ENCODE results near the gene PTPRG.
"Not testable (repeated sequence)": the region's sequence is repeated elsewhere in the genome, so short reads cannot be mapped to it uniquely, and the experiment has no call there.

Gene PTPRG

DNA sequence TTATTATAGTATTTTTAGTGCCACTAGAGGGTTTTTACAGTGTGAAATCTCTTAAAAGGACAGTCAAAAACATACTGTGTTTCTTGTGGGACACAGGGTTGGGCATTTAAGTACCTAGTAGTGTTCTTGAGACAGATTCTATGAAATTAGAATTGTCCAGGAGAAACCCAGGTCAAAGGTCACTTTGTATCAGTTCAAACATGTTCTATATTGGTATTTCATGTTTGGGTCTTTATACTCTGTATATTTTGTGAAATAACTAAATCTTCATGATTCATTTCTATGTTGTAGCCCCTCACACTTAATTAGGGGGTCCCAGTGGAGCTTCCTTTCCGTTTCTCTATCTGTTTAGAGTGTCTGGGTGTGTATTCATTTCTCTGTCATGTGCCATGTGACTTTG, 171.6 kb downstream of the PTPRG start:
- no peak for DNase-seq

- DNase-seq, result no peak
Measured at GRCh38 chr3:61733876-61734275, 172.5 kb downstream of the PTPRG start.

GRCh38 chr3:61734749-61735686, 173.6 kb downstream of the PTPRG start:
- no peak for DNase-seq

DNA sequence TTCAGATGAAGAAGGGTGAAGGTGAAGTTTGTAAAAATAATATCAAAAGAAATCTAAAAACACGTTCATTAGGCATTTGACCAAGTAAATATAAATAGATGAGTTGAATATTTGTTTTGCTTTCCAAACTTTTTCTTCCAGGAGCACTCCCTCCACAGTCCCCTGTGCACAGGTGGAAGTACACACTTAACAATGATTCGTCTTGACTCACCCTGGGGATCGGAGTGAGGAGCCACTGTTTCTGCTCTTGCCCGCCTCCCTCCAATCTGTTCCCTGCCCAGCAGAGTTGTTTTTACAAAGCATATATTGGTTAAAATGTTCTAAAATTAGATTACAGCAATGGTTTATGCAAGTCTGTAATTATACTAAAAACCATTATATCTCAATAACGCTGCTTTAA, 175.1 kb downstream of the PTPRG start:
- no peak for DNase-seq

GRCh38 chr3:61739640-61740039, 178.3 kb downstream of the PTPRG start:
- no peak for DNase-seq

DNA sequence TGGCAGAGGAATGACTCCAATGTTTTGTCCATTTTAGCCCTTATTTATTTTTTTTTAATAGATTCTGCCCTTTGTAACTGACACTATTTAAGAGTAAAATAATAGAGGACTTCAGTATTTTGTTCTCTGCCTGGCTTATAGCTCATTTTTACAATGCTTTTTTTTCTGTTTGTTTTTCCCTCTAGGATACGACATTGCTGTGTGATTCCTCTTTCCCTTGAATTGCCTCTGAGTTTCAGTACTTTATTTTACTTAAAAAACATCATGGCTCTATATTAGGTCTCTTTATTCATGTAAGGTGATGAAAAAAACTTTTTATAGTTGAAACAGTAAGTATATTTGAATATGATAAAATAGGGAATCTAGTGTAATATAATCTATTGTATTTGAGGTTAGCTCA, 179.1 kb downstream of the PTPRG start:
- no peak for DNase-seq

- no peak for DNase-seq
Measured at GRCh38 chr3:61741551-61741950, 180.2 kb downstream of the PTPRG start.

- DNase-seq, result no peak
Measured at GRCh38 chr3:61742006-61742405, 180.6 kb downstream of the PTPRG start.

- DNase-seq, result no peak
Measured at GRCh38 chr3:61743067-61743466, 181.7 kb downstream of the PTPRG start.

DNA sequence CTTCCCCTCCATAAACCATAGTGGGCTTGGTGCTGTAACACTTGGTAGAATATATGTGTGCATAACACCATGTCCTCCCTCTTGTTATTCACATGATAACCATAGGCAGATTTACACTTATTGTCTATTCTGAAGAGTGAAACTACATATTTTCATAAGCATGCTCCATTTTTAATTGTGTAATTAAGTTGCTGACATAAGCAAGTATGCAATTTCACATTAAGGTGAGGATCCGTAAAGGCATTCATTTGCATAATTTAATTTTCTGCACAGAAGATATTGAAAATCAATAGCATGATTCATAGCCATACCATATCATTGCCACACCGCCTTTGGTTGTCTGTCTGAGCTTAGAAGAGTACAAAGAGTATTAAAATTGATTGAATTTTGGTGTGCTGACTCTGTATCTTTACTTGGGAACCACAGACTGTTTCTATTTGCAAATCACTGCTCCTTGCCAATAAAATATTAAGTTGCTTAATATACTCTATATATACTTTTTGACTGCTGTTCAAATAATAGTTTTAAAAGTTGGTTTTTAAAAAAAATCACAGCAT, 182.4 kb downstream of the PTPRG start:
- DNase-seq, result no peak

DNA sequence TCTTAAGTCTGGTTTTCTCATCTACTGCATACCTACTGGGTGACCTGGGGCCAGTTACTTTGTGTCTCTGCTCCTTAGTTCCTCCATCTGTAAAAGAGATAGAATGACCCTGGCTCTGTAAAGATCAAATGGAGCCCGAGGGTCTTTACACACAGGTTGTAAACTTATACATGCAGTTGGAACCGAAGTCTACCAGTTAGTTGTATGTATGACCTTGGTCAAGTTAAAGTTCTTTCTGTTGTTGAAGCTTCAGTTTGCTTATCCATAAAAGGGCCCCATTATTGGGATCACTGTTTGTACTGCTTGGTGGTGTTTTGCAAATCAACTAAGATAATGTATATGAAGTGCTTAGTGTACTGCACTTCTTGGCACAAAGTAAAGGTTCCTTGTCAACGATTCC, 186.9 kb downstream of the PTPRG start:
- DNase-seq, result no peak

DNA sequence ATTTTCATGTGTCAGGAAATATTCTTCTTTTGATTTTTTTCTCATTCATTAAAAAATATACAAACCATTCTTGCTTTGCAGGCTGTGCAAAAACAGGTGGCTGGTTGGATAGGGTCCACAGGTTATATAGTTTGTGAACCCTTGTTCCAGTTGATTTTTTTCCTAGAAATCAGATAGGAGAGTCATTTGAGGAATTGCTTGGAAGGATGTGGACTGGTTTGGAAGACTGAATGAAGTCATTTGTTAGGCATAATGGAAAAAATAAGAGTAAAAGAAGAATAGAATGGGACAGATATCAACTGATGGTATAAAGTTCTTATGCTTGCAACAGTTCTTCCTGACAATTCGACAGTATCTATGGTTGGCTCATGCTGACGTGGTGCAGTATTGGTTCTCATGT, 189.4 kb downstream of the PTPRG start:
- no peak for DNase-seq

DNA sequence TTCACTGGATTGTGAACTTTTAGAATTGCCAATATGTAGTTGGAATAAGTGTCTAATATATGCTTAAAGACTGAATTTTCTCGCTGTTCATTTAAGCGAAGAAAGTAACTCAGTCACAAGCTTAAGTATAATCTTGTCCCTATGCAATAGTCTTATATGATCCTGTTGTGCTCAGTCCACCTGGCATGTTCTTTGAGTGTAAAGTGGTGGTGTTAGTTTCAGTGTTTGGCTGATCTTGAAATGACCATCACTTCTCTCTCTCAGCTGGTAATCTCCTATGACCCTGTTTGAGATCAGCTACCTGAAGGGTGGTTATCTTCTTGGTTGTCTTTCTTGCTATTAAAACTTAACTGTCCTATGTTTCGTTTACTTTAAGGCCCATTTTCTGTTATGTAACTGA, 197.5 kb downstream of the PTPRG start:
- DNase-seq, result no peak

DNA sequence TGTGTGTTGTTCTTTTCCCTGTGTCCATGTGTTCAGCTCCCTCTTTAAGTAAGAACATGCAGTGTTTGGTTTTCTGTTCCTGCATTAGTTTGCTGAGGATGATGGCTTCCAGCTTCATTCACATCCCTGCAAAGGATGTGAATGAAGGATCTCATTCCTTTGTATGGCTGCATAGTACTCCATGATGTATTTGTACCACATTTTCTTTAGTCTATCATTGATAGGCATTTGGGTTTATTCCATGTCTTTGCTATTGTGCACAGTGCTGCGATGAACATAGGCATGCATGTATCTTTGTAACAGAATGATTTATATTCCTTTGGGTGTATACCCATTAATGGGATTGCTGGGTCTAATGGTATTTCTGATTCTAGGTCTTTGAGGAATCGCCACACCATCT, 199.4 kb downstream of the PTPRG start:
- DNase-seq, result not testable (repeated sequence)

DNA sequence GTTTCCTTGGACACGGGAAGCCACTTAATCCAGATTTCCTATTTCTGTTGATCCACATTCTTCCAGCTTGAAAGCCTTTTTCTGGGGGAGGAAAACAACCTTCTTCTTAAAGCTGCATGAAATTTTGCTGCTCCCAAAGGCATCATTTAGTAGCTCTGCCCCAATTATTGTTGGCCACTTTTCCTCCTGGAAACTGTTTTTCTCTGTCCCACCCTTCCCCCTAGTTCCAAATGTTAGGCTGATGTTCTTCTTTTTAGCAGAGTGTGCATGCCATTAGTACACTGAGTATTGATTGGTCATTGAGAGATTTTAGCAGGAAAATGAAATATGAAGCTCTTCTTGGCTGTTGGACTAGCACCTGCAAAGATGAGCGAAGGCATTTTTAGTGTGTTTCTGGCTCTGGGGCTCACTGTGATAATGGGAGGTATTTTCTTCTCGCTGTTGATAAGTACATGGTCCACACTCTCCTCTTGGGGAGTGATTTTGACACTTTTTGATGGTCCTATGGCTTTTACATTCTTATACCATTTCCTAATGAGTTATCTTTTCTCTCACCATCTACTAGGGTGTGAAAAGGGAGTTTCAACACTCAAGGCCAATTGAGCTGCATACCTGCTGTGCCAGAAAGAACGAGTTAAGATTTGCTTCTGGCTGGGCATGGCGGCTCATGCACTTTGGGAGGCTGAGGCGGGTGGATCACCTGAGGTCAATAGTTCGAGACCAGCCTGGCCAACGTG, 200.5 kb downstream of the PTPRG start:
- no peak for DNase-seq

DNA sequence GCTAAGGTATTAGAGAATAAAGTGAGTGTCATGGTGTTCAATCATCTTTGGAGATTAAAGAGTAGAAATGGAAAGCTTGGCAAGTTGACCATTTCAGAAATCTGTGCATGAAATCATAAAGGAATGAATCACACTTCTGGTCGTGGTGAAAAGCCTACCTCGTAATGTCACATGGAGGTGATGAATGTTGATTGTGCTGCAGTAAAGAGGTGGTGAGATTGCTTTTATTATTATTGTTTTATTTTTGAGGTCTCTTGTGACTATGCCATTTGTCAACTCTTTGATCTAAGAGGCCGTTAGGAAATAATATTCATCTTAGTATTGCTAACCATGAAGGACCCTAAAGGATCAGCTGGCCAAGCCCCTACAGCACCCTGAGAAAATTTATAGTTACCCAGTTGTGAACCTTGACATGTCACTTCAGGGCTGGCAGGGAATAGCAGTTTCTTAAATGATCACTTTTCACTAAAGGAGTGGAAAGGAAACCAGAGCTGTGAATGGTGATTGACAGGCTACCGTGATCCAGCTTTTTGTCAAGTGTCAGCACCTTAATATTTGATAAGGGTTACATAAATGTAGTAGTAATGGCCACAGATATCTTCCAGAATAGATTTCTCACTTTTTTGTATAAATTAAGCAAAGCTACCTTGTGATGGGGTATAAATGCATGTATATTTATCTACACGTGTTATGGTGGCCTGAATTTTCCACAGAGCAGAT, 203.9 kb downstream of the PTPRG start:
- no peak for DNase-seq

DNA sequence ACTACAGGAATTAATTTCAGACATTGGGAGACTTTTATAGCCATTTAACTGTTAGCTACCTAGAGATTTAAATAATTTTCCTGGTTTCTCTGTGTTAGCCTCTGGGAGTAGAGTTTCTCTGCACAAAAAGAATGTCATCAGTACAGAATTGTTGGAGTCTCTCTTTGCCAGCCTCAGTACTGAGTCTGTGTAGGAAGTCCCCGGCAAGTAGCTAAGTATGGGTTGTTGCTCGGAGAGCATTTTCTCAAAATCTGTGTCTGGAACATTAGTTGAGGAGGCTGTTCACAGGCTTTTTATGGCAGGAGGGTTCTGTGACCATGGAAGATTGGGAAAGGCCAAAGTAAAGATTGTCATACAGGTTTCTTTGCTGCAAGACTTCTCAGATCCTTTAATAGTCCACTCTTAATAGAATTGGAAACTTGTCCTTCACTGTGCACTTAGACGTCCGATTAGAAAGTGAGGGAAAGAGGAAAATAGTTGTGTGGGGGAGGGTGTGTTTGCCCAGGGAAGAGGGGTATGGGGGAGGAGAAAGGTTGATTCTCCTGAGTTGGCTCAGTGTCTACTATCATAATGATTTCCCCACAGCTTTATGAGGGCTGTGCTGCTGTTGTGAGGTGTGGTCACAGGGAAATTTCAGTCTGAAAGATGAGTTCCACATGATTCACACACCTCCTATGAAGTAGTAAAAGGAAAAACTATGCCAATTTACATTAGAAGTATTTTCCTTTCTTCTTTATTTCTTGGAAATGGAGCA, 207.1 kb downstream of the PTPRG start:
- no peak for DNase-seq

GRCh38 chr3:61769266-61769990, 208.1 kb downstream of the PTPRG start:
- no peak for DNase-seq

- no peak for DNase-seq
Measured at GRCh38 chr3:61771976-61772375, 210.6 kb downstream of the PTPRG start.

- no peak for DNase-seq
Measured at GRCh38 chr3:61772456-61772855, 211.1 kb downstream of the PTPRG start.

GRCh38 chr3:61774279-61774890, 213.0 kb downstream of the PTPRG start:
- no peak for DNase-seq
